Endodermal cell (in vitro differentiated cells): ENCODE data around the gene FCSK. TPM values are rescaled to one million over a fixed set of nuclear protein-coding genes. Genes with fewer than 3 reads are reported as not detected.
"Not testable (repeated sequence)": the region's sequence is repeated elsewhere in the genome, so short reads cannot be mapped to it uniquely, and the experiment has no call there.

Source experiments
- DNase-seq: peaks from one replicate; pipeline ENCODE4 v3.0.0-alpha.2; 2017
- H3K27ac ChIP-seq: 2 replicates; pipeline ENCODE4 v1.5.1; 2013; ENCODE audit warnings: mild to moderate bottlenecking, low read depth, low read length, moderate library complexity
- H3K27me3 ChIP-seq: 2 replicates; pipeline ENCODE4 v1.6.1; 2013; ENCODE audit warnings: mild to moderate bottlenecking, low read length, moderate library complexity; ENCODE audit not compliant: insufficient read depth, control insufficient read depth, poor library complexity, severe bottlenecking
- H3K36me3 ChIP-seq: 2 replicates; pipeline ENCODE4 v1.7.0; 2013; ENCODE audit warnings: mild to moderate bottlenecking, low read length, moderate library complexity; ENCODE audit not compliant: control insufficient read depth, insufficient read depth
- H3K4me1 ChIP-seq: one replicate; pipeline ENCODE4 v1.7.0; 2013; ENCODE audit warnings: low read length; ENCODE audit not compliant: control insufficient read depth, insufficient read depth
- H3K4me3 ChIP-seq: 2 replicates; pipeline ENCODE4 v1.5.1; 2013; ENCODE audit warnings: mild to moderate bottlenecking, low read length, moderate library complexity
- H3K9ac ChIP-seq: 2 replicates; pipeline ENCODE4 v1.6.1; 2013; ENCODE audit warnings: mild to moderate bottlenecking, low read length, moderate library complexity; ENCODE audit not compliant: poor library complexity, severe bottlenecking; ENCODE audit errors: extremely low read depth
- H3K9me3 ChIP-seq: 2 replicates; pipeline ENCODE4 v1.6.1; 2013; ENCODE audit warnings: mild to moderate bottlenecking, low read length, moderate library complexity; ENCODE audit not compliant: control insufficient read depth
- H3K27ac Mint-ChIP-seq: 2 replicates; pipeline ENCODE4 v1.8.0; 2020; ENCODE audit warnings: mixed read lengths
- H3K27me3 Mint-ChIP-seq: 2 replicates; pipeline ENCODE4 v1.8.0; 2021; ENCODE audit warnings: mild to moderate bottlenecking, mixed read lengths; ENCODE audit not compliant: insufficient read depth
- H3K36me3 Mint-ChIP-seq: 2 replicates; pipeline ENCODE4 v1.8.0; 2020; ENCODE audit warnings: low read depth, mixed read lengths
- H3K4me1 Mint-ChIP-seq: 2 replicates; pipeline ENCODE4 v1.8.0; 2020; ENCODE audit warnings: mixed read lengths
- H3K4me3 Mint-ChIP-seq: 2 replicates; pipeline ENCODE4 v1.8.0; 2020; ENCODE audit warnings: mild to moderate bottlenecking, moderate library complexity, mixed read lengths
- H3K9me3 Mint-ChIP-seq: 2 replicates; pipeline ENCODE4 v1.8.0; 2020; ENCODE audit warnings: mild to moderate bottlenecking, mixed read lengths
- WGBS, 2 experiments: methylation state at CpG; one replicate each; pipeline versions ENCODE4 v1.1.5 to v1.1.7; 2013; ENCODE audit warnings: missing lambda C conversion rate in 2 of 2, mixed read lengths in 1 of 2; ENCODE audit not compliant: insufficient coverage in 1 of 2, insufficient read length in 1 of 2; 5-methylcytosine and 5-hydroxymethylcytosine counted together
- long read RNA-seq, 4 experiments: library from polyadenylated mRNA in 2 of 4; library from RNA in 1 of 4; library from capped mRNA in 1 of 4; stranded (forward) in 3 of 4; unstranded in 1 of 4; transcript quantifications; one replicate each; pipeline ENCODE4 v2.0.0, GENCODE V29; 2020 to 2021; ENCODE audit warnings: inconsistent platforms in 1 of 4
- polyA plus RNA-seq, 2 experiments: library from polyadenylated mRNA; stranded (reverse); fragments of 50-300 nt; gene quantifications; one replicate each; pipeline ENCODE4 v1.2.3, GENCODE V29; 2013
- total RNA-seq, 2 donors: library from RNA; stranded (reverse); fragmentation: NEBNext Ultra II Directional in 1 of 2; extraction: Animal tissue kit (Norgen Biotek cat#: 25700) in 1 of 2; gene quantifications; 2 replicates in 1 of 2; 3 replicates in 1 of 2; pipeline ENCODE4 v1.2.1, GENCODE V29; 2021
- TF ChIP-seq, protein P1 (sequence below): fragments of 200-600 bp; sonication (generic); conservative IDR thresholded peaks from 2 replicates; pipeline ENCODE4 v1.5.0; 2021; ENCODE audit warnings: antibody characterized with exemption, mild to moderate bottlenecking

FCSK gene
- 10 to 100 TPM; 18.7 to 19.5 TPM for total RNA-seq
- polyA plus RNA-seq (2013, experiment 1 of 2), result 9.3 TPM
- 10.7 TPM for polyA plus RNA-seq (2013, experiment 2 of 2)
- long read RNA-seq, experiment 1, partial matches to known transcripts, result 1 of 3 reads
- long read RNA-seq, experiment 1, other reads (novel, unspliced or antisense), result 2 of 3 reads
- long read RNA-seq, experiment 2, full-length matches to known transcripts, result 4 of 11 reads
- long read RNA-seq, experiment 2, partial matches to known transcripts, result 5 of 11 reads
- long read RNA-seq, experiment 2, other reads (novel, unspliced or antisense), result 2 of 11 reads
- long read RNA-seq, experiment 3, full-length matches to known transcripts, result 16 of 43 reads
- long read RNA-seq, experiment 3, partial matches to known transcripts, result 15 of 43 reads
- long read RNA-seq, experiment 3, other reads (novel, unspliced or antisense), result 12 of 43 reads
- long read RNA-seq, experiment 4, partial matches to known transcripts, result 2 of 3 reads
- long read RNA-seq, experiment 4, other reads (novel, unspliced or antisense), result 1 of 3 reads

DNA sequence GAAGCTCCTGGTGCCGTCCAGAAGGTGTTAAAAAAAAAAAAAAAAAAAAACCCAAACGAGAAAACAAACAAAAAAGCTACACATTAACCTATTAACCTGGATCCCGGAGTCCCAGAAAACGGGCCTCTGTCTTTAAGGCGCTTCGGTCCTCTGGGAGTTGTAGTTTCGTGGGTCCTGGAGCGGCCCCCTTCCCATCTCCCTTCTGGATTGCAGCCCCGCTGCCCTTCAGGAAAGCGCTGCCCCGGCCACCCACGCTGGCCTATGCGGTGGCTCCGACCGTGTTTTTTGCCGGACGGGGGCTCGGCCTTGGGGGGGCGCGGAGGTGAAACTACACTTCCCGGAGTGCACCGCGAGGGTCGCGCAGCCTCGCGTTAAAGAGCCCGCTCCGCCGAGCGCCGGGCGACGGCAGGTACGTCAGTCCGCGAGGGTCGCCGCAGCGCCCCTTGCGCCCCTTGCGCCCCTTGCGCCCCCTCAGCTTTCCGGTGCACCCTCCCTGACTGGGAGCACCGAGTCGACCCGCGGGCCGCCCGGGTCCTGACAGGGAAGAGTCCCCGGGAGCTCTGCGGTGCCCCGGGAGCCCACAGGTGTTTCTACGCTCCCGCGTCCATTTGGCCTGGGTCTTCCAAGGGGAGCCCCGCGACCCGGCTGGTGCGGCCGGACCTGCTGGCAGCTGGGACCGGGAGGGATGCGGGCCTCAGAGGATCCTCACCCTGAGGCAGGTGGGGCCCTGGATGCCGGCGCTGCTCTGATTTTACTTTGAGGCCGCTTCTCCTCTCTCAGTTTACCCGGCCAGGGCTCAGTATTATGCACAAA is at the start of gene FCSK:
Gene FCSK, plus strand, starts transcription at position 374 of the 813 bp plus-strand sequence. CDS start 8,596 bp downstream, outside the sequence.
- H3K4me3 Mint-ChIP-seq, result peak within 1 kb of the TSS; percentile 75
- DNase-seq, result peak; percentile 92
- 0% methylated on average over 25 to 67 of the region's 67 CpGs for WGBS, 2 experiments

DNA sequence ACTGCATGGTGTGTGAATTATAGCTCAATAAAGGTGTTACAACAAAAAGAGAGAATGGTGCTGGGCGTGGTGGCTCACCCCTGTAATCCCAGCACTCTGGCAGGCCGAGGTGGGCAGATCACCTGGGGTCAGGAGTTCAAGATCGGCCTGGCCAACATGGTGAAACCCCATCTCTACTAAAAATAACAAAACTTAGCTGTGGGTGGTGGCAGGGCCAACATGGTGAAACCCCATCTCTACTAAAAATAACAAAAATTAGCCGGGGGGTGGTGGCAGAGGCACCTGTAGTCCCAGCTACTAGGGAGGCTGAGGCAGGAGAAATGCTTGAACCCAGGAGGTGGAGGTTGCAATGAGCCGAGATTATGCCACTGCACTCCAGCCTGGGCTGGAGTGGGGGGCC is 48.3 kb upstream of the FCSK start:
- H3K36me3 Mint-ChIP-seq, result peaks cover 42% of the 10 kb centered on the region
- WGBS, 2 experiments, result 98 to 100% methylated on average over 1 to 5 of the region's 5 CpGs
- H3K4me3 ChIP-seq, DNase-seq, H3K27me3 Mint-ChIP-seq, H3K9me3 Mint-ChIP-seq, H3K9me3 ChIP-seq, H3K4me1 ChIP-seq, H3K4me3 Mint-ChIP-seq, H3K27ac ChIP-seq, H3K9ac ChIP-seq, H3K27me3 ChIP-seq, H3K27ac Mint-ChIP-seq: not testable (repeated sequence)
- peaks cover 21% of the 10 kb centered on the region for H3K36me3 ChIP-seq
- peaks cover 25% of the 10 kb centered on the region for H3K4me1 Mint-ChIP-seq

More for the DNA sequence above, at the start of gene FCSK:
- H3K9ac ChIP-seq, result peak within 1 kb of the TSS; percentile 93
- peaks cover 13% of the 10 kb centered on the region for H3K9me3 ChIP-seq
- peak within 1 kb of the TSS; percentile 95 for H3K4me3 ChIP-seq
- TF ChIP-seq, protein P1, sequence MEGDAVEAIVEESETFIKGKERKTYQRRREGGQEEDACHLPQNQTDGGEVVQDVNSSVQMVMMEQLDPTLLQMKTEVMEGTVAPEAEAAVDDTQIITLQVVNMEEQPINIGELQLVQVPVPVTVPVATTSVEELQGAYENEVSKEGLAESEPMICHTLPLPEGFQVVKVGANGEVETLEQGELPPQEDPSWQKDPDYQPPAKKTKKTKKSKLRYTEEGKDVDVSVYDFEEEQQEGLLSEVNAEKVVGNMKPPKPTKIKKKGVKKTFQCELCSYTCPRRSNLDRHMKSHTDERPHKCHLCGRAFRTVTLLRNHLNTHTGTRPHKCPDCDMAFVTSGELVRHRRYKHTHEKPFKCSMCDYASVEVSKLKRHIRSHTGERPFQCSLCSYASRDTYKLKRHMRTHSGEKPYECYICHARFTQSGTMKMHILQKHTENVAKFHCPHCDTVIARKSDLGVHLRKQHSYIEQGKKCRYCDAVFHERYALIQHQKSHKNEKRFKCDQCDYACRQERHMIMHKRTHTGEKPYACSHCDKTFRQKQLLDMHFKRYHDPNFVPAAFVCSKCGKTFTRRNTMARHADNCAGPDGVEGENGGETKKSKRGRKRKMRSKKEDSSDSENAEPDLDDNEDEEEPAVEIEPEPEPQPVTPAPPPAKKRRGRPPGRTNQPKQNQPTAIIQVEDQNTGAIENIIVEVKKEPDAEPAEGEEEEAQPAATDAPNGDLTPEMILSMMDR, result peak; percentile 55
- H3K4me1 ChIP-seq, result no peaks in the 10 kb centered on the region
- H3K36me3 ChIP-seq, result no peaks in the 10 kb centered on the region
- Mint-ChIP-seq H3K9me3 (peaks cover 13% of the 10 kb centered on the region), H3K4me1 (peaks cover 14% of the 10 kb centered on the region), H3K36me3 (no peaks in the 10 kb centered on the region), H3K27me3 (no peaks in the 10 kb centered on the region), H3K27ac (peak within 1 kb of the TSS; percentile 97)
- H3K27me3 ChIP-seq, result no peaks in the 10 kb centered on the region
- H3K27ac ChIP-seq, result peak within 1 kb of the TSS; percentile 98

DNA sequence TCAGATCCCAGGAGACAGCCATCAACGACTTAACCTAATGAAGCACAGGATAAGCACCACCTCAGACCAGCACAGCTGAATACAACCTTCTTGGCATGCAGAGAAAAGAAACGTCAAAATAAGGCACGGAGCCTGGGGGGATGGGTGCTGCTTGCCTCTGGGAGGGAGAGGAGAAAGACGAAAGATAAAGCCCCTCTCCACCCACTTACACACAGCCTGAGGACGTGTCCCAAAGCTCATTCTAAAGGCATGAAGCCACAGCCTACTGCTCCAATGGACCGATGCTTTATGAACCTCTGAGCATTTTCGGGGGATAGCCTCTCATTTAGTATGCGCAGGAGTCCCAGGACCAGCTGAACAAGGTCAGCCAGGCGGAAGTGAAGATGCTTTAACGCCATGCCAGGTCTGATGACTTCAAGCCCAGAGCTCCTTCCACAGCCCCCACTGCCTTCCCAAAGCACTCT is 46.6 kb upstream of the FCSK start:
- 70 to 82% methylated on average over 5 to 9 of the region's 10 CpGs for WGBS, 2 experiments
- Mint-ChIP-seq H3K27ac (peak overlapping the region; percentile 17), H3K4me1 (peaks cover 21% of the 10 kb centered on the region), H3K27me3 (no peaks in the 10 kb centered on the region), H3K9me3 (no peaks in the 10 kb centered on the region), H3K36me3 (peaks cover 50% of the 10 kb centered on the region), H3K4me3 (no peak overlapping the region)
- H3K36me3 ChIP-seq, result peaks cover 29% of the 10 kb centered on the region
- no peak overlapping the region for H3K27ac ChIP-seq
- no peak overlapping the region for H3K9ac ChIP-seq
- DNase-seq, result no peak
- peaks cover 8% of the 10 kb centered on the region for H3K4me1 ChIP-seq
- TF ChIP-seq, protein P1, result no peak
- no peaks in the 10 kb centered on the region for H3K27me3 ChIP-seq
- no peak overlapping the region for H3K4me3 ChIP-seq
- no peaks in the 10 kb centered on the region for H3K9me3 ChIP-seq
